MCF 10A (cell line): Measurements from ENCODE around the gene DNER. TPM values are rescaled to one million over a fixed set of nuclear protein-coding genes. Genes with fewer than 3 reads are reported as not detected.

Source experiments
- BruUV-seq: library from RNA; stranded (reverse); fragments of 400-500 nt; replicated peaks from 2 replicates; lab custom pipeline; 2021; lab: Mats Ljungman, UMichigan
- CTCF ChIA-PET: fragments of 300-600 bp; sonication (Branson Sonifier 250); formaldehyde crosslinking; extraction: SDS; loops from one replicate; lab custom pipeline; 2021; ENCODE audit warnings: antibody characterized with exemption, inconsistent platforms; lab: Yijun Ruan, JAX
- POLR2A ChIA-PET: fragments of 300-600, 350-650 bp; sonication (Branson Sonifier 250); formaldehyde crosslinking; extraction: SDS; loops from one replicate; lab custom pipeline; 2020; ENCODE audit warnings: antibody characterized with exemption, inconsistent platforms; lab: Yijun Ruan, JAX
- DNase-seq: peaks from one replicate; pipeline ENCODE4 v3.0.0-alpha.2; 2018; ENCODE audit not compliant: unreplicated experiment
- H3K27ac Mint-ChIP-seq: one replicate; pipeline ENCODE4 v1.8.0; 2022; ENCODE audit warnings: mild to moderate bottlenecking, low read depth, mixed read lengths; ENCODE audit not compliant: unreplicated experiment
- H3K27me3 Mint-ChIP-seq: one replicate; pipeline ENCODE4 v1.8.0; 2022; ENCODE audit warnings: mixed read lengths; ENCODE audit not compliant: insufficient read depth, unreplicated experiment
- H3K36me3 Mint-ChIP-seq: one replicate; pipeline ENCODE4 v1.8.0; 2022; ENCODE audit warnings: mild to moderate bottlenecking, moderate library complexity, mixed read lengths; ENCODE audit not compliant: insufficient read depth, unreplicated experiment
- H3K4me1 Mint-ChIP-seq: one replicate; pipeline ENCODE4 v1.8.0; 2022; ENCODE audit warnings: mixed read lengths; ENCODE audit not compliant: insufficient read depth, unreplicated experiment
- H3K4me3 Mint-ChIP-seq: one replicate; pipeline ENCODE4 v1.8.0; 2022; ENCODE audit warnings: mild to moderate bottlenecking, moderate library complexity, mixed read lengths; ENCODE audit not compliant: unreplicated experiment
- H3K9me3 Mint-ChIP-seq: one replicate; pipeline ENCODE4 v1.8.0; 2022; ENCODE audit warnings: mixed read lengths; ENCODE audit not compliant: unreplicated experiment
- CTCF ChIP-seq: fragments of 200-600 bp; IDR thresholded peaks from one replicate; pipeline ENCODE4 v1.8.0; 2022; ENCODE audit warnings: antibody characterized with exemption, mild to moderate bottlenecking; ENCODE audit not compliant: unreplicated experiment
- intact Hi-C: fragments of 100-400 bp; cut with micrococcal nuclease; formaldehyde crosslinking; loops from 2 replicates; pipeline ENCODE4 v1.14.1; 2022
- total RNA-seq: library from RNA; stranded (reverse); gene quantifications from 2 replicates; pipeline ENCODE4 v1.2.3, GENCODE V29; 2022

DNER gene
- total RNA-seq, 1 experiment from 2014 or later, result 49.2 TPM

- H3K36me3 Mint-ChIP-seq, result peaks cover 35% of the 10 kb centered on the region
- CTCF ChIA-PET, result interaction anchor here (0.7 to 1.4 kb wide), 2 partner anchors 15 to 60 kb away, joined by 3 read pairs; no protein-coding TSS in a partner anchor
Observed at GRCh38 chr2:229526951-229527350, 187.4 kb downstream of the DNER start.

DNA sequence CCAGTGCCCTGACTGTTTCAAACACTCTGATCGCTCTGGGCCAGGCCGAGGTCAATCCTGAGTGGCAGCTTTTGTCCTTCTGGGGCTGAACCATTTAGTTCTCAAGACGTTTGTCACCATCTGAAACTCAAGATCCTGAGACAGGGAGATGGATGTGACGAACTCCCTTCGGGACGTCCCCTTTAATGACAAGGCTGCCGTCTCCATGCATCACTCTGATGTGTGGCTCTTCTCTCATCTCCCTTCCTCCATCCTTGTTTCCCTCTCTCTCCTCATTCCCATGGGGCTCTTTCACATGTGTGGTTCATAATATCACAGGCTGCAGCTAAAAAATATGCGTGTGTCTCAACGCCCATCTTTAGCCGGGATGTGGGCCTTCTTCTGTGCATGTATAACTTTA, 189.6 kb downstream of the DNER start:
- H3K4me1 Mint-ChIP-seq, result no peaks in the 10 kb centered on the region
- ChIA-PET POLR2A (interaction anchor here (0.6 to 0.8 kb wide), 2 partner anchors 34 to 69 kb away, joined by 3 read pairs; no protein-coding TSS in a partner anchor), CTCF (no interaction called here)
- DNase-seq, result no peak
- intact Hi-C loops, result no loop called here
- H3K9me3 Mint-ChIP-seq, result no peaks in the 10 kb centered on the region
- peaks cover 36% of the 10 kb centered on the region for H3K36me3 Mint-ChIP-seq
- no TSS peak for BruUV-seq
- H3K4me3 Mint-ChIP-seq, result no peak overlapping the region
- no peak overlapping the region for H3K27ac Mint-ChIP-seq
- TF ChIP-seq CTCF, result no peak
- no peaks in the 10 kb centered on the region for H3K27me3 Mint-ChIP-seq

More at GRCh38 chr2:229526951-229527350, 187.4 kb downstream of the DNER start:
- Mint-ChIP-seq H3K27me3 (no peaks in the 10 kb centered on the region), H3K4me3 (no peak overlapping the region), H3K9me3 (peaks cover 6% of the 10 kb centered on the region), H3K27ac (no peak overlapping the region), H3K4me1 (no peaks in the 10 kb centered on the region)
- intact Hi-C loops, result no loop called here
- TF ChIP-seq CTCF, result no peak
- POLR2A ChIA-PET, result interaction anchor here (0.9 to 1.5 kb wide), 2 partner anchors 11 to 35 kb away, joined by 3 to 4 read pairs; no protein-coding TSS in a partner anchor
- DNase-seq, result no peak
- no TSS peak for BruUV-seq

DNA sequence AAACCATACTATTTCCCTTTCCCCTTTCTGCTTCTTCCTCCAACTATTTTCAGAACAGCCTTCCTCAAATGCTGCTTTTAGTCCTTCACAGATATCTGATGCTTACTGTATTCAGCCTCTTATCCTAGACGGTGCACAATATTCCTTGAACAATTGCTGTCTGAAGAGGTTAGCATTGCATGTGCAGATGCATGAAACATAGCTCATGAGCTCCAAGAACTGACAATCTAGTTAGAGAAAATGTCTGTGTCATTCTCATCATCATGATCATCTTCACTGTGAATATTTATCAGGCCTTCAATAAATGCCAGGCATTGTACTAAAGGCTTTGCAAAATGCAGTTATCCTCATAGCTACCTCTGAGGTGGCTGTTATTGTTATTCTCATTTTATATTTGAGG, 190.7 kb downstream of the DNER start:
- no peak overlapping the region for H3K27ac Mint-ChIP-seq
- intact Hi-C loops, result no loop called here
- no TSS peak for BruUV-seq
- H3K4me1 Mint-ChIP-seq, result no peaks in the 10 kb centered on the region
- CTCF ChIA-PET, result no interaction called here
- TF ChIP-seq CTCF, result no peak
- H3K27me3 Mint-ChIP-seq, result no peaks in the 10 kb centered on the region
- H3K4me3 Mint-ChIP-seq, result no peak overlapping the region
- H3K9me3 Mint-ChIP-seq, result no peaks in the 10 kb centered on the region
- no peak for DNase-seq
- POLR2A ChIA-PET, result interaction anchor here (0.7 to 0.8 kb wide), 2 partner anchors 11 to 24 kb away, joined by 3 read pairs; no protein-coding TSS in a partner anchor
- H3K36me3 Mint-ChIP-seq, result peaks cover 42% of the 10 kb centered on the region

DNA sequence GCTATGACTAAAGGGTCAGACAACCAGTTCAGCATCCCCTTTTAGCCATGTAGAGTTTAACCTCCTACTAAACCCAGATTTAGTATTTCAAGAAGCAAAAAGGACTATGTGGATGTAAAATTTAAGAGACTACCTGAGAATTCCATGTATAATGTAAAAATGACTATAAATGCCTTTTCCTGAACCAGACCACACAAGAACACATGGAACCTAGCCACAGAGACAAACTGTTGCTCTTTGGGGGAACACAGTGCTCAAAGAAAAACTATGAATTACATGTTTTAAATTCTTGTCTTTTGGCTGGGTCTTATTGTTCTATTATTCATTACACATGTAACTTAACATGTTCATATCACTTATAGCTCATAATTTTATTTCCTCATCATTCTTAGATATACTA, 192.8 kb downstream of the DNER start:
- ChIA-PET POLR2A (interaction anchor here (0.7 to 1.2 kb wide), 3 partner anchors 13 to 88 kb away, joined by 3 read pairs; no protein-coding TSS in a partner anchor), CTCF (interaction anchor here (0.6 to 1.6 kb wide), 3 partner anchors 9 to 66 kb away, joined by 4 to 6 read pairs (median 5); no protein-coding TSS in a partner anchor)
- intact Hi-C loops, result no loop called here
- TF ChIP-seq CTCF, result no peak
- H3K9me3 Mint-ChIP-seq, result no peaks in the 10 kb centered on the region
- DNase-seq, result no peak
- H3K27me3 Mint-ChIP-seq, result no peaks in the 10 kb centered on the region
- H3K4me1 Mint-ChIP-seq, result peaks cover 5% of the 10 kb centered on the region
- H3K27ac Mint-ChIP-seq, result no peak overlapping the region
- H3K36me3 Mint-ChIP-seq, result peaks cover 40% of the 10 kb centered on the region
- H3K4me3 Mint-ChIP-seq, result no peak overlapping the region
- no TSS peak for BruUV-seq
